DOHH2 (cell line): ENCODE measurements around the gene RAD1.

Experiments used
- H3F3A ChIP-seq: fragments of 200-600 bp; sonication (generic), shearing (Covaris generic); 2 replicates; pipeline ENCODE4 v1.6.0; 2016; ENCODE audit warnings: antibody characterized with exemption, mild to moderate bottlenecking; ENCODE audit not compliant: control insufficient read depth, insufficient read depth
- H3K27ac ChIP-seq: fragments of 200-600 bp; sonication (generic); 2 replicates; pipeline ENCODE4 v1.5.1; 2014; ENCODE audit warnings: low read depth, mild to moderate bottlenecking, low read length, moderate library complexity
- H3K27me3 ChIP-seq: fragments of 200-600 bp; sonication (generic); 2 replicates; pipeline ENCODE4 v1.6.1; 2014; ENCODE audit warnings: mild to moderate bottlenecking, low read length, mixed read lengths; ENCODE audit not compliant: control insufficient read depth
- H3K36me3 ChIP-seq: fragments of 200-600 bp; sonication (generic); 2 replicates; pipeline ENCODE4 v1.6.1; 2014; ENCODE audit warnings: mild to moderate bottlenecking, low read length, moderate library complexity, mixed read lengths; ENCODE audit not compliant: control insufficient read depth
- H3K4me1 ChIP-seq: fragments of 200-600 bp; sonication (generic); 2 replicates; pipeline ENCODE4 v1.6.1; 2014; ENCODE audit warnings: mild to moderate bottlenecking, low read length, mixed read lengths; ENCODE audit not compliant: control insufficient read depth
- H3K4me2 ChIP-seq: fragments of 200-600 bp; sonication (generic); 2 replicates; pipeline ENCODE4 v1.6.0; 2014; ENCODE audit warnings: mild to moderate bottlenecking, low read length, moderate library complexity
- H3K4me3 ChIP-seq: fragments of 200-600 bp; sonication (generic); 2 replicates; pipeline ENCODE4 v1.5.1; 2014; ENCODE audit warnings: mild to moderate bottlenecking, low read length, mixed read lengths
- H3K79me2 ChIP-seq: fragments of 200-600 bp; sonication (generic); 2 replicates; pipeline ENCODE4 v1.6.1; 2014; ENCODE audit warnings: mild to moderate bottlenecking, low read length, mixed read lengths; ENCODE audit not compliant: control insufficient read depth
- H3K9me2 ChIP-seq: fragments of 200-600 bp; sonication (generic); replicated peaks from 2 replicates; pipeline ENCODE4 v1.6.1; 2014; ENCODE audit warnings: mild to moderate bottlenecking, low read length, mixed read lengths; ENCODE audit not compliant: control insufficient read depth
- H3K9me3 ChIP-seq: fragments of 200-600 bp; sonication (generic); 2 replicates; pipeline ENCODE4 v1.6.1; 2014; ENCODE audit warnings: antibody characterized with exemption, low read length, mixed read lengths; ENCODE audit not compliant: control insufficient read depth, insufficient read depth
- H4K20me1 ChIP-seq: fragments of 200-600 bp; sonication (generic); 2 replicates; pipeline ENCODE4 v1.6.0; 2014; ENCODE audit warnings: low read depth, mild to moderate bottlenecking, antibody characterized with exemption, low read length, moderate library complexity; ENCODE audit not compliant: control insufficient read depth, insufficient read depth
- EZH2phosphoT487 ChIP-seq: fragments of 200-600 bp; sonication (generic); IDR thresholded peaks from 2 replicates; pipeline ENCODE4 v1.6.1; 2017; ENCODE audit warnings: borderline replicate concordance, mild to moderate bottlenecking, antibody characterized with exemption, low read length, moderate library complexity, mixed read lengths
- TF ChIP-seq, protein P1 (sequence below): fragments of 200-600 bp; sonication (generic); IDR thresholded peaks from one replicate; pipeline ENCODE4 v1.5.1; 2014; ENCODE audit warnings: antibody characterized with exemption, mild to moderate bottlenecking, low read depth, low read length; ENCODE audit not compliant: poor library complexity, severe bottlenecking

The RAD1 gene

DNA sequence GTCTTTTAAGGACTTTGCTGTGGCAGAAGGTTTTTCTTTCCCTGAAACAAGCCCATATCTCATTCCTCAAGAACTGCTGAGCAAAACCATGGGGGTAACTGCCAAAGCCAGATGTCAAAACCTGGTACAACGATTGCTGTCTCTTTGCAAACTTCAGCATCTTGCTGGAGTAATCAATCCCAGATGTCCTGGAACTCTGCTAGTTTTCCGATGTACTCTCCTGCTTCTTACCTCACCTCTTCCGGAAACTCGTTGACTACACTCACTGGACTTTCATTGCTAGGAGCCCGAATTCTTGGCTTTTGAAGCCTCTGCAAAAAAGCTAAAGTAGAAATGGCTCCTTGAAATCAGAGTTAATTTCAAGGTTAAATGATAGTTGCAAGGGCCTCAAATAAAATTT, 23.3 kb downstream of the RAD1 start:
- no peaks in the 10 kb centered on the region for H3F3A ChIP-seq
- no peak for TF ChIP-seq EZH2phosphoT487
- TF ChIP-seq, protein P1, sequence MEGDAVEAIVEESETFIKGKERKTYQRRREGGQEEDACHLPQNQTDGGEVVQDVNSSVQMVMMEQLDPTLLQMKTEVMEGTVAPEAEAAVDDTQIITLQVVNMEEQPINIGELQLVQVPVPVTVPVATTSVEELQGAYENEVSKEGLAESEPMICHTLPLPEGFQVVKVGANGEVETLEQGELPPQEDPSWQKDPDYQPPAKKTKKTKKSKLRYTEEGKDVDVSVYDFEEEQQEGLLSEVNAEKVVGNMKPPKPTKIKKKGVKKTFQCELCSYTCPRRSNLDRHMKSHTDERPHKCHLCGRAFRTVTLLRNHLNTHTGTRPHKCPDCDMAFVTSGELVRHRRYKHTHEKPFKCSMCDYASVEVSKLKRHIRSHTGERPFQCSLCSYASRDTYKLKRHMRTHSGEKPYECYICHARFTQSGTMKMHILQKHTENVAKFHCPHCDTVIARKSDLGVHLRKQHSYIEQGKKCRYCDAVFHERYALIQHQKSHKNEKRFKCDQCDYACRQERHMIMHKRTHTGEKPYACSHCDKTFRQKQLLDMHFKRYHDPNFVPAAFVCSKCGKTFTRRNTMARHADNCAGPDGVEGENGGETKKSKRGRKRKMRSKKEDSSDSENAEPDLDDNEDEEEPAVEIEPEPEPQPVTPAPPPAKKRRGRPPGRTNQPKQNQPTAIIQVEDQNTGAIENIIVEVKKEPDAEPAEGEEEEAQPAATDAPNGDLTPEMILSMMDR: no peak
- no peaks in the 10 kb centered on the region for H3K9me3 ChIP-seq
- H3K27me3 ChIP-seq: no peaks in the 10 kb centered on the region
- no peak overlapping the region for H3K4me3 ChIP-seq
- no peaks in the 10 kb centered on the region for H3K4me1 ChIP-seq
- H3K4me2 ChIP-seq: no peak overlapping the region
- H3K79me2 ChIP-seq: no peaks in the 10 kb centered on the region
- H3K36me3 ChIP-seq: no peaks in the 10 kb centered on the region
- H3K27ac ChIP-seq: no peak overlapping the region
- H3K9me2 ChIP-seq: no peaks in the 10 kb centered on the region
- H4K20me1 ChIP-seq: no peaks in the 10 kb centered on the region

DNA sequence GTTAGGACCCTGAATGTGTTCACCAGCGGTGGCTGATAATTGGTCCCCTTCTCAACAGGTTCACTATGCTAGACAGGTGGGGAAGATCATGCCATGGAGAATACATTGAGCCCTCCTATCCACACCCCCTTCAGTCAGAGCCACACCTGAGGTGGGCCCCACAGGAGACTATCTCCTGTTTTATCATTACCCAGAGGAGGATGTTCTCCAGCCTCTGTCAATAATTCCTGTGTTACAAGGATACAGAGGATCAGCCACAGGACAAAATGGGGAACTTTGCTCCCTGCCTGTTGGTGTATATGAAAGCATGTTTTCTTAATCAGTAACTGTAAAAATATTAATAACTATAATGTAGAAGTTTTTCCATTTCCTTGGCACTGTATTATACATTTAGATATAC, 25.9 kb downstream of the RAD1 start:
- Histone ChIP-seq H4K20me1 (no peaks in the 10 kb centered on the region), H3K4me1 (no peaks in the 10 kb centered on the region), H3K79me2 (no peaks in the 10 kb centered on the region), H3K4me2 (no peak overlapping the region), H3F3A (no peaks in the 10 kb centered on the region), H3K27ac (no peak overlapping the region), H3K27me3 (0 out of 2 replicates have a peak, but pooled peaks cover 2% of the 10 kb centered on the region), H3K4me3 (no peak overlapping the region), H3K9me3 (no peaks in the 10 kb centered on the region), H3K9me2 (no peaks in the 10 kb centered on the region), H3K36me3 (no peaks in the 10 kb centered on the region)
- no peak for TF ChIP-seq EZH2phosphoT487
- TF ChIP-seq, protein P1: no peak

DNA sequence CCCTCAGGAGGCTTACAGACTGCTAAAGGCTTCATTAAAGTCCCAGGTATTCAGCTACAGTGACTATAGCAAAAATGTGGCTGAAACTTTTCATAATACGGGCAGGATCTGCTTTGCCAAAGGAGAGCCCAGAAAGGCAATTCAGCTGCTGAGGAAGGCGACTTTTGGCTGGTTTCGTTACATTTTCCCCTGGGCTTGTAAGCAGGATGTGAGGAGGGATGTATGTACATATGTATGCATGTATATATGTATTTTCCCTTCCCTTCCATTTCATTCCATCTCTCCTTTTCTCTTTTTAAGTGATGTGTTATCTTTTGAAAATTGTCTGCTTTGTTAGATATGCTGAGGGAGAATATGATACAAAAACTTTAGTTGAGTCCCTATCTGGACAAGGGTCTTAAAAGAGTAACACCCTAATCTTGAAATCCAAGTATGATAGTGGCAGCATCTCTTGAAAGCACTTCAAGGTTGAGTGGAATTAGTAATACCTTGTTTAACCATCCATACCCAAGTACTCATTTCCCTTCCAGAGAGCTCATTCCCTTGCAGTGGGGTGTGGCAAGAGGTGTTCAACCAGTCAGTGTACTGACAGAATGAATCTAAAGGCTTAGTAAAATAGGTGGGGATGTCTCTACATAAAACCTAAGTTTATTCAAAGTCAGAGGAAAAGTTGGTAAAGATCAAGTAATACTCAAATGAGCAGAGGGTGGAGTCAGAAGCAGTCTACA, 28.7 kb downstream of the RAD1 start:
- H3K4me1 ChIP-seq: no peaks in the 10 kb centered on the region
- no peak overlapping the region for H3K4me3 ChIP-seq
- H3K27ac ChIP-seq: no peak overlapping the region
- TF ChIP-seq, protein P1: no peak
- TF ChIP-seq EZH2phosphoT487: no peak
- no peak overlapping the region for H3K4me2 ChIP-seq
- 0 out of 2 replicates have a peak, but pooled peaks cover 2% of the 10 kb centered on the region for H3K27me3 ChIP-seq
- no peaks in the 10 kb centered on the region for H3K36me3 ChIP-seq
- H3K79me2 ChIP-seq: no peaks in the 10 kb centered on the region
- no peaks in the 10 kb centered on the region for H4K20me1 ChIP-seq
- H3K9me2 ChIP-seq: no peaks in the 10 kb centered on the region
- no peaks in the 10 kb centered on the region for H3K9me3 ChIP-seq
- H3F3A ChIP-seq: no peaks in the 10 kb centered on the region
